Measurements from ENCODE around the gene DHFR.

DNA sequence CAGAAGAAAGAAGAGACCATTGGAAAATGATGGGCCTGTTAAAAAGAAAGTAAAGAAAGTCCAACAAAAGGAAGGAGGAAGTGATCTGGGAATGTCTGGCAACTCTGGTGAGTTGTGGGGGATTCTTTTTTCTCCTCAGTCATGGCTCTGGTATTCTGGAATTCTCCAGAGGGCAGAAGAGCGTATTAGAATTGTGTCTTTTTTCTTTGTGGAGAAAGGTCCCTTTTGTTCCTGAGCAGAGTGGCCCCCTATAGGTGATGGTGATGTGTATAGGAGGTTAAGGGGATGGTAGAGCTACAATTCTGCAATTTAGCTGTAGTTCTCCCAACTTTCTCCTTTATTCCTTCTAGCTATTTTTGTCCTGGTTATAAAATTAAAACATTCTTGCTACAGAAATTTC, 1.6 kb upstream of the DHFR start:
- no peak for TF ChIP-seq ZNF274 (IDR thresholded peaks at IDR 0.05; ENCODE audit: low read depth, low read length)
- TF ChIP-seq YY1 (IDR thresholded peaks at IDR 0.05; ENCODE audit: insufficient read depth, insufficient read length), result no peak
